Measurements from ENCODE around the gene SLC39A2. TPM values are rescaled to one million over a fixed set of nuclear protein-coding genes. Genes with fewer than 3 reads are reported as not detected.

Gene SLC39A2
- polyA plus RNA-seq, 3 donors = 1.2 to 2.4 (median 2.2) TPM

GRCh38 chr14:21043974-21044618 lies 45.0 kb downstream of the SLC39A2 start:
- peak; percentile 28 for DNase-seq

GRCh38 chr14:21047378-21047781 lies 48.3 kb downstream of the SLC39A2 start:
- no peak for DNase-seq

GRCh38 chr14:21048638-21049037 lies 49.5 kb downstream of the SLC39A2 start:
- DNase-seq = no peak

GRCh38 chr14:21049271-21049673 lies 50.2 kb downstream of the SLC39A2 start:
- DNase-seq = no peak

- no peak for DNase-seq
Measured at GRCh38 chr14:21050597-21050996, 51.5 kb downstream of the SLC39A2 start.

Other genes starting within 250 kb of the SLC39A2 start
- gene EDDM3B, start 230.9 kb upstream of the SLC39A2 start, polyA plus RNA-seq (ENCODE audit: insufficient read length in 3 of 3) = under 1 TPM in 1 of 3 donors, not detected in 2; 0.19 TPM
- gene RNASE6, start 218.0 kb upstream of the SLC39A2 start, polyA plus RNA-seq (ENCODE audit: insufficient read length in 3 of 3) = 1 to 10 TPM; 5.2 to 6.8 (median 5.3) TPM
- 100 to 1,000 TPM; 127 to 202 (median 145) TPM for gene RNASE1, start 196.4 kb upstream of the SLC39A2 start, polyA plus RNA-seq (ENCODE audit: insufficient read length in 3 of 3)
- 1 to 10 TPM in 1 of 3 donors, under 1 TPM in 2; 0.52 to 1.4 (median 0.77) TPM for gene RNASE3, start 107.9 kb upstream of the SLC39A2 start, polyA plus RNA-seq (ENCODE audit: insufficient read length in 3 of 3)
- gene RNASE2, start 43.8 kb upstream of the SLC39A2 start, polyA plus RNA-seq (ENCODE audit: insufficient read length in 3 of 3) = 1 to 10 TPM; 1.3 to 2.5 (median 1.6) TPM
- gene METTL17, start 9.3 kb upstream of the SLC39A2 start, polyA plus RNA-seq (ENCODE audit: insufficient read length in 3 of 3) = 100 to 1,000 TPM in 2 of 3 donors, 10 to 100 TPM in 1; 87.2 to 130 (median 106) TPM
- 100 to 1,000 TPM; 140 to 195 (median 161) TPM for gene NDRG2, start 25.8 kb downstream of the SLC39A2 start, polyA plus RNA-seq (ENCODE audit: insufficient read length in 3 of 3)
- gene TPPP2, start 30.9 kb downstream of the SLC39A2 start, polyA plus RNA-seq (ENCODE audit: insufficient read length in 3 of 3) = 1 to 10 TPM; 3.1 to 4.2 (median 4.0) TPM
- under 1 TPM; 0.40 to 0.93 (median 0.81) TPM for gene RNASE13, start 35.5 kb downstream of the SLC39A2 start, polyA plus RNA-seq (ENCODE audit: insufficient read length in 3 of 3)
- gene RNASE7, start 43.1 kb downstream of the SLC39A2 start, polyA plus RNA-seq (ENCODE audit: insufficient read length in 3 of 3) = 1 to 10 TPM in 1 of 3 donors, under 1 TPM in 2; 0.31 to 1.3 (median 0.83) TPM
- not detected for gene RNASE8, start 58.5 kb downstream of the SLC39A2 start, polyA plus RNA-seq (ENCODE audit: insufficient read length in 3 of 3)
- gene ARHGEF40, start 71.0 kb downstream of the SLC39A2 start, polyA plus RNA-seq (ENCODE audit: insufficient read length in 3 of 3) = 10 to 100 TPM; 71.6 to 86.6 (median 78.4) TPM
- 10 to 100 TPM; 37.5 to 42.2 (median 39.3) TPM for gene ZNF219, start 99.4 kb downstream of the SLC39A2 start, polyA plus RNA-seq (ENCODE audit: insufficient read length in 3 of 3)
- 1 to 10 TPM; 1.1 to 2.1 (median 1.3) TPM for gene TMEM253, start 101.8 kb downstream of the SLC39A2 start, polyA plus RNA-seq (ENCODE audit: insufficient read length in 3 of 3)
- under 1 TPM; 0.01 to 0.13 (median 0.05) TPM for gene OR5AU1, start 156.8 kb downstream of the SLC39A2 start, polyA plus RNA-seq (ENCODE audit: insufficient read length in 3 of 3)

Data from renal pelvis (tissue), 4 donors.